Lung microvascular endothelial cell (primary cell): ENCODE measurements around the gene SAMD1. TPM values are rescaled to one million over a fixed set of nuclear protein-coding genes. Genes with fewer than 3 reads are reported as not detected.

Experiments
- DNase-seq, 2 donors: peaks; one replicate each; pipeline versions ENCODE4 v3.0.0 to v3.0.0-alpha.2; 2010; ENCODE audit warnings: low read depth in 2 of 2
- total RNA-seq: library from RNA; depleted of rRNA; stranded (reverse); fragments of >200 nt; gene quantifications from 2 replicates; pipeline ENCODE4 v1.2.1, GENCODE V29; 2014

The SAMD1 gene
- total RNA-seq, 1 donor from 2014 or later, result 18.3 TPM

GRCh38 chr19:14089662-14090508 is 666 bp downstream of the SAMD1 start:
- peak; percentile 76 to 77 for DNase-seq

GRCh38 chr19:14089412-14089661 is 1.2 kb downstream of the SAMD1 start:
- DNase-seq, result peak; percentile 41 to 60

- no peak for DNase-seq
Measured at GRCh38 chr19:14088634-14089411, 1.7 kb downstream of the SAMD1 start.

- DNase-seq, result no peak
Measured at GRCh38 chr19:14086098-14086497, 4.5 kb downstream of the SAMD1 start.

- DNase-seq, result no peak
Measured at GRCh38 chr19:14085309-14085995, 5.1 kb downstream of the SAMD1 start, which contains the start of gene C19orf67. Gene C19orf67 (minus strand): TSS chr19:14085783. CDS start chr19:14085627, 156 bp downstream.

- DNase-seq, result no peak
Measured at GRCh38 chr19:14082675-14082960, 7.9 kb downstream of the SAMD1 start.

GRCh38 chr19:14081797-14082674 is 8.5 kb downstream of the SAMD1 start:
- peak in 1 of 2 donors; percentile 39 for DNase-seq

- DNase-seq, result peak; percentile 99
Measured at GRCh38 chr19:14080887-14081796, 9.4 kb downstream of the SAMD1 start.

GRCh38 chr19:14078411-14078810 is 12.1 kb downstream of the SAMD1 start:
- no peak for DNase-seq

GRCh38 chr19:14073925-14074838 is 16.4 kb downstream of the SAMD1 start:
- peak in 1 of 2 donors; percentile 17 for DNase-seq

- DNase-seq, result peak; percentile 83
Measured at GRCh38 chr19:14073261-14073924, 17.2 kb downstream of the SAMD1 start.

- DNase-seq, result peak; percentile 49 to 56
Measured at GRCh38 chr19:14072535-14073260, 17.9 kb downstream of the SAMD1 start, which contains the start of gene MISP3. Gene MISP3 (plus strand): TSS chr19:14072786. CDS start chr19:14073310, 524 bp downstream.

- no peak for DNase-seq
Measured at GRCh38 chr19:14070268-14071050, 20.1 kb downstream of the SAMD1 start.

GRCh38 chr19:14066134-14066533 is 24.4 kb downstream of the SAMD1 start:
- no peak for DNase-seq

- no peak for DNase-seq
Measured at GRCh38 chr19:14063105-14063504, 27.4 kb downstream of the SAMD1 start.

GRCh38 chr19:14062558-14062855 is 28.0 kb downstream of the SAMD1 start:
- DNase-seq, result no peak
